Cardiac fibroblast (primary cell): ENCODE results near the gene SERTAD2.

Experiments
- DNase-seq, 2 donors: peaks; one replicate each; pipeline versions ENCODE4 v3.0.0 to v3.0.0-alpha.2; 2010; ENCODE audit warnings: low read depth in 2 of 2
- H3K4me3 ChIP-seq, 2 donors: replicated peaks in 1 of 2; 1 replicate in 1 of 2; 2 replicates in 1 of 2; pipeline ENCODE4 v1.5.1; 2011; ENCODE audit warnings: low read depth in 2 of 2, low read length in 2 of 2, mild to moderate bottlenecking in 2 of 2, moderate library complexity in 1 of 2
- CTCF ChIP-seq: IDR thresholded peaks from one replicate; pipeline ENCODE4 v1.5.1; 2011; ENCODE audit warnings: low read depth, mild to moderate bottlenecking, low read length, inconsistent platforms

SERTAD2 gene

GRCh38 chr2:64685430-64685829 lies 31.7 kb upstream of the SERTAD2 start:
- H3K4me3 ChIP-seq = no peak overlapping the region
- peak; percentile 40 to 57 for DNase-seq
- no peak for TF ChIP-seq CTCF

- no peak for DNase-seq
Measured at GRCh38 chr2:64683771-64684510, 30.2 kb upstream of the SERTAD2 start.

GRCh38 chr2:64681479-64681967 lies 27.8 kb upstream of the SERTAD2 start:
- no peak overlapping the region for H3K4me3 ChIP-seq
- TF ChIP-seq CTCF = no peak
- DNase-seq = no peak

More at GRCh38 chr2:64683771-64684510, 30.2 kb upstream of the SERTAD2 start:
- H3K4me3 ChIP-seq = no peak overlapping the region
- no peak for TF ChIP-seq CTCF

- no peak overlapping the region for H3K4me3 ChIP-seq
- DNase-seq = no peak
- no peak for TF ChIP-seq CTCF
Measured at GRCh38 chr2:64679673-64680425, 26.1 kb upstream of the SERTAD2 start.

- no peak for DNase-seq
- no peak for TF ChIP-seq CTCF
- no peak overlapping the region for H3K4me3 ChIP-seq
Measured at GRCh38 chr2:64678771-64679590, 25.3 kb upstream of the SERTAD2 start.

GRCh38 chr2:64677530-64677929 lies 23.8 kb upstream of the SERTAD2 start:
- DNase-seq = no peak
- TF ChIP-seq CTCF = no peak
- H3K4me3 ChIP-seq = no peak overlapping the region
